Measurements from ENCODE around the gene CPNE5. TPM values are rescaled to one million over a fixed set of nuclear protein-coding genes. Genes with fewer than 3 reads are reported as not detected.

CPNE5 gene
- polyA plus RNA-seq, 1 donor (not counting 4 experiments of a cell fraction or from before 2014, with no cell fraction given): 0.05 TPM

DNA sequence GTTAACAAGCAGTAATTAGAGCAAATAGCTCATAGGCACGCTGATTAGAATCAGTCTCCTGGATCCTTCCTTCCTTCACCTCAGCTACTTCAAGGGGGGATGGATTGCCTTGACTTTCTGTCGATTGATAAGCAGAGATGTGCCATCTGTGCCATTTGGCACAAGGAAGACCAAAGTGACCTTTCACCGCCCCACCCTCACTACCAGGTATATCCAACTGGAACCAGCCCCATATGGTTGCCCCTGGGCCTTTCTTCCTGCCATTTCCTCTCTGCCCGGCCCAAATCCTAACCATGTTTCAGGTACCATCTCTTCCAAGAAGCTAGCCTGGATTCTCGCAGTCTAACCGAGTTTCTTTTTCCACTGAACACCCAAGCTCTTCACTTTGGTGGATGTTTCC, 8.7 kb upstream of the CPNE5 start:
- Histone ChIP-seq H3K4me2 (ENCODE audit: control insufficient read depth, extremely low read depth, insufficient read depth, low read depth, low read length) (no peak overlapping the region), H3K27ac (ENCODE audit: control insufficient read depth, insufficient read depth, low read length) (no peak overlapping the region), H3K4me1 (ENCODE audit: control insufficient read depth, extremely low read depth, insufficient read depth, low read length) (peaks cover 19% of the 10 kb centered on the region), H3K9ac (ENCODE audit: control insufficient read depth, extremely low read depth, insufficient read depth, low read length) (no peak overlapping the region), H3K27me3 (ENCODE audit: control insufficient read depth, extremely low read depth, insufficient read depth, low read length) (peaks cover 6% of the 10 kb centered on the region), H2AFZ (ENCODE audit: control insufficient read depth, low read length) (no peak overlapping the region), H3K9me1 (ENCODE audit: control insufficient read depth, extremely low read depth, insufficient read depth, low read length) (no peaks in the 10 kb centered on the region), H4K20me1 (ENCODE audit: control insufficient read depth, extremely low read depth, insufficient read depth, low read length) (no peaks in the 10 kb centered on the region), H3K9me3 (ENCODE audit: control insufficient read depth, low read depth, low read length) (no peaks in the 10 kb centered on the region), H3K4me3 (ENCODE audit: control insufficient read depth in 2 of 3, extremely low read depth in 1 of 3, insufficient read depth in 2 of 3, low read depth in 1 of 3, low read length in 3 of 3) (no peak overlapping the region), H3K79me2 (ENCODE audit: control insufficient read depth, insufficient read depth, low read length) (no peaks in the 10 kb centered on the region), H3K36me3 (ENCODE audit: control insufficient read depth in 2 of 2, extremely low read depth in 1 of 2, insufficient read depth in 2 of 2, low read length in 2 of 2) (peaks cover 0 to under 1% of the 10 kb centered on the region in 2 experiments)
- no peak for FAIRE-seq
- dilution Hi-C loops (cut with MboI; ENCODE audit: extremely low pct_ligation_motif_present, low sequenced_read_pairs): no loop called here
- no peak for DNase-seq (ENCODE audit: low read depth, low spot score)
- TF ChIP-seq, protein P1, sequence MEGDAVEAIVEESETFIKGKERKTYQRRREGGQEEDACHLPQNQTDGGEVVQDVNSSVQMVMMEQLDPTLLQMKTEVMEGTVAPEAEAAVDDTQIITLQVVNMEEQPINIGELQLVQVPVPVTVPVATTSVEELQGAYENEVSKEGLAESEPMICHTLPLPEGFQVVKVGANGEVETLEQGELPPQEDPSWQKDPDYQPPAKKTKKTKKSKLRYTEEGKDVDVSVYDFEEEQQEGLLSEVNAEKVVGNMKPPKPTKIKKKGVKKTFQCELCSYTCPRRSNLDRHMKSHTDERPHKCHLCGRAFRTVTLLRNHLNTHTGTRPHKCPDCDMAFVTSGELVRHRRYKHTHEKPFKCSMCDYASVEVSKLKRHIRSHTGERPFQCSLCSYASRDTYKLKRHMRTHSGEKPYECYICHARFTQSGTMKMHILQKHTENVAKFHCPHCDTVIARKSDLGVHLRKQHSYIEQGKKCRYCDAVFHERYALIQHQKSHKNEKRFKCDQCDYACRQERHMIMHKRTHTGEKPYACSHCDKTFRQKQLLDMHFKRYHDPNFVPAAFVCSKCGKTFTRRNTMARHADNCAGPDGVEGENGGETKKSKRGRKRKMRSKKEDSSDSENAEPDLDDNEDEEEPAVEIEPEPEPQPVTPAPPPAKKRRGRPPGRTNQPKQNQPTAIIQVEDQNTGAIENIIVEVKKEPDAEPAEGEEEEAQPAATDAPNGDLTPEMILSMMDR (optimal IDR thresholded peaks at IDR 0.05 in 1 of 3, IDR thresholded peaks at IDR 0.05 in 1 of 3, conservative IDR thresholded peaks at IDR 0.05 in 1 of 3; ENCODE audit: extremely low read depth in 1 of 3, insufficient read depth in 2 of 3, low read length in 3 of 3): no peak
- no peak for TF ChIP-seq EZH2 (IDR thresholded peaks at IDR 0.05; ENCODE audit: low read length)

DNA sequence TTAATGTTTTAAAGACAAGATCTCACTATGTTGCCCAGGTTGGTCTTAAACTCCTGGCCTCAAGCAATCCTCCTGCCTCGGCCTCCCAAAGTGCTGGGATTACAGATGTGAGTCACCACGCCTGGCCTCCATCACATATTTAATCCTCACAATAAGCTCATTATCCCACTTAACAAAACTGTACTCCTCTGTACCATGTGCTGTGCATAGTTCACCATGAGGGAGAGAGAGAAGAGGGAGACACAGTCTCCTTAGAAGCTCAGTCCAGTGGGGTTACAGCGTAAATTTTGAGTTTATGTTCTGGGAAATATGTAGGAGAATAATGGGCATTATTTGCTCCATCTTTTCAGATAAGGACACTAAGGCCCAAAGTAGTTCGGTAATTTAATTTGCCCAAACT, 7.9 kb upstream of the CPNE5 start:
- peaks cover 15% of the 10 kb centered on the region for H3K4me1 ChIP-seq (ENCODE audit: control insufficient read depth, extremely low read depth, insufficient read depth, low read length)
- H3K4me3 ChIP-seq (ENCODE audit: control insufficient read depth in 2 of 3, extremely low read depth in 1 of 3, insufficient read depth in 2 of 3, low read depth in 1 of 3, low read length in 3 of 3): no peak overlapping the region
- no peak overlapping the region for H3K9ac ChIP-seq (ENCODE audit: control insufficient read depth, extremely low read depth, insufficient read depth, low read length)
- TF ChIP-seq, protein P1 (optimal IDR thresholded peaks at IDR 0.05 in 1 of 3, IDR thresholded peaks at IDR 0.05 in 1 of 3, conservative IDR thresholded peaks at IDR 0.05 in 1 of 3; ENCODE audit: extremely low read depth in 1 of 3, insufficient read depth in 2 of 3, low read length in 3 of 3): no peak
- no peak for TF ChIP-seq EZH2 (IDR thresholded peaks at IDR 0.05; ENCODE audit: low read length)
- no peaks in the 10 kb centered on the region for H3K9me1 ChIP-seq (ENCODE audit: control insufficient read depth, extremely low read depth, insufficient read depth, low read length)
- H3K27ac ChIP-seq (ENCODE audit: control insufficient read depth, insufficient read depth, low read length): no peak overlapping the region
- no peak for DNase-seq (ENCODE audit: low read depth, low spot score)
- FAIRE-seq: no peak
- H3K9me3 ChIP-seq (ENCODE audit: control insufficient read depth, low read depth, low read length): no peaks in the 10 kb centered on the region
- no peaks in the 10 kb centered on the region for H3K36me3 ChIP-seq (ENCODE audit: control insufficient read depth in 2 of 2, extremely low read depth in 1 of 2, insufficient read depth in 2 of 2, low read length in 2 of 2)
- no peaks in the 10 kb centered on the region for H3K79me2 ChIP-seq (ENCODE audit: control insufficient read depth, insufficient read depth, low read length)
- no peak overlapping the region for H3K4me2 ChIP-seq (ENCODE audit: control insufficient read depth, extremely low read depth, insufficient read depth, low read depth, low read length)
- no peaks in the 10 kb centered on the region for H4K20me1 ChIP-seq (ENCODE audit: control insufficient read depth, extremely low read depth, insufficient read depth, low read length)
- dilution Hi-C loops (cut with MboI; ENCODE audit: extremely low pct_ligation_motif_present, low sequenced_read_pairs): no loop called here
- H3K27me3 ChIP-seq (ENCODE audit: control insufficient read depth, extremely low read depth, insufficient read depth, low read length): peaks cover 6% of the 10 kb centered on the region
- no peak overlapping the region for H2AFZ ChIP-seq (ENCODE audit: control insufficient read depth, low read length)

Measured in keratinocyte (primary cell).